Stromal cell of bone marrow (primary cell): Measurements from ENCODE around the gene MT1B.
"Not testable (repeated sequence)": the region's sequence is repeated elsewhere in the genome, so short reads cannot be mapped to it uniquely, and the experiment has no call there.

Experiments used
- DNase-seq: peaks from one replicate; pipeline ENCODE4 v3.0.0-alpha.2; 2012; ENCODE audit warnings: low read depth

The MT1B gene

GRCh38 chr16:56667581-56668571 is 16.2 kb downstream of the MT1B start, which contains the start of gene MT1G:
Gene MT1G, minus strand, starts transcription at chr16:56668065. Its CDS starts 72 bp downstream, at chr16:56667993.
- no peak for DNase-seq

- no peak for DNase-seq
Observed at GRCh38 chr16:56669005-56669839, 17.5 kb downstream of the MT1B start, which contains the start of gene MT1H. Gene MT1H, plus strand, starts transcription at chr16:56669814. Its CDS starts 71 bp downstream, at chr16:56669885.

GRCh38 chr16:56669840-56670619 is 18.3 kb downstream of the MT1B start:
- no peak for DNase-seq

- DNase-seq, result no peak
Observed at GRCh38 chr16:56670620-56670934, 18.9 kb downstream of the MT1B start.

GRCh38 chr16:56671691-56672090 is 20.0 kb downstream of the MT1B start:
- DNase-seq, result not testable (repeated sequence)

- not testable (repeated sequence) for DNase-seq
Observed at GRCh38 chr16:56672171-56672570, 20.5 kb downstream of the MT1B start.

GRCh38 chr16:56672761-56673536 is 21.3 kb downstream of the MT1B start:
- DNase-seq, result no peak

- DNase-seq, result no peak
Observed at GRCh38 chr16:56673921-56674320, 22.2 kb downstream of the MT1B start.

GRCh38 chr16:56674570-56674969 is 22.9 kb downstream of the MT1B start:
- not testable (repeated sequence) for DNase-seq

GRCh38 chr16:56675685-56676210 is 24.1 kb downstream of the MT1B start:
- DNase-seq, result no peak

GRCh38 chr16:56677474-56677873 is 25.8 kb downstream of the MT1B start:
- DNase-seq, result no peak

- no peak for DNase-seq
Observed at GRCh38 chr16:56679078-56679730, 27.5 kb downstream of the MT1B start.

- DNase-seq, result no peak
Observed at GRCh38 chr16:56679818-56680217, 28.1 kb downstream of the MT1B start.

- peak; percentile 81 for DNase-seq
Observed at GRCh38 chr16:56681939-56682702, 30.4 kb downstream of the MT1B start, which contains the start of gene MT1X. Gene MT1X, plus strand, starts transcription at chr16:56682470. Its CDS starts 71 bp downstream, at chr16:56682541.

- DNase-seq, result no peak
Observed at GRCh38 chr16:56682703-56683397, 31.2 kb downstream of the MT1B start.

GRCh38 chr16:56683424-56684172 is 31.9 kb downstream of the MT1B start:
- DNase-seq, result no peak

GRCh38 chr16:56684256-56684925 is 32.7 kb downstream of the MT1B start:
- DNase-seq, result no peak
